K562 (cell line): ENCODE results near the gene CASP6. TPM values are rescaled to one million over a fixed set of nuclear protein-coding genes. Genes with fewer than 3 reads are reported as not detected.

Experiments used
- ATAC-seq: fragments of 200-7000 bp; cut with Tn5 transposase; 3 replicates; pipeline ENCODE4 v1.9.1; 2020; ENCODE audit warnings: moderate library complexity
- BruUV-seq: library from RNA; stranded (reverse); fragments of 400-500 nt; replicated peaks from 2 replicates; lab custom pipeline; 2021; lab: Mats Ljungman, UMichigan
- CTCF ChIA-PET: fragments of 300-600 bp; formaldehyde crosslinking; extraction: SDS; loops from one replicate; lab custom pipeline; 2021; ENCODE audit warnings: low intra/inter-chr PET ratio; lab: Yijun Ruan, JAX
- POLR2A ChIA-PET: fragments of 300-600, 350-650 bp; sonication (Branson Sonifier 250); formaldehyde crosslinking; extraction: SDS; loops from one replicate; lab custom pipeline; 2021; ENCODE audit warnings: antibody characterized with exemption, inconsistent platforms; lab: Yijun Ruan, JAX
- DNase-seq, 4 experiments: peaks; one replicate each; pipeline versions ENCODE4 v3.0.0 to v3.0.0-alpha.2; 2011 to 2018; ENCODE audit warnings: low spot score in 3 of 4, mixed read lengths in 3 of 4; ENCODE audit errors: extremely low read depth in 1 of 4
- FAIRE-seq: peaks from 2 replicates; lab custom pipeline; 2011; peaks lifted over from hg19 to GRCh38; lab: Jason Lieb, UNC
- H2AFZ ChIP-seq: 2 replicates; pipeline ENCODE4 v1.6.0; 2011; ENCODE audit warnings: low read depth, low read length, control low read depth, inconsistent platforms
- H3K27ac ChIP-seq: fragments of 200-600 bp; 3 replicates; pipeline ENCODE4 v1.8.0; 2011; ENCODE audit warnings: low read depth, mild to moderate bottlenecking, control low read depth, inconsistent platforms, low read length, moderate library complexity, mixed read lengths; ENCODE audit errors: extremely low read depth
- H3K27me3 ChIP-seq, 2 experiments: fragments of 300-600 bp in 1 of 2; 2 replicates in 1 of 2; 3 replicates in 1 of 2; pipeline versions ENCODE4 v1.6.0 to v1.8.0; 2011; ENCODE audit warnings: inconsistent platforms in 2 of 2, low read length in 2 of 2, mild to moderate bottlenecking in 1 of 2, mixed read lengths in 1 of 2, moderate library complexity in 1 of 2; ENCODE audit not compliant: control insufficient read depth in 2 of 2, insufficient read depth in 2 of 2
- H3K36me3 ChIP-seq: fragments of 300-600 bp; 3 replicates; pipeline ENCODE4 v1.8.0; 2011; ENCODE audit warnings: mild to moderate bottlenecking, low read length, inconsistent platforms; ENCODE audit not compliant: control insufficient read depth, insufficient read depth
- H3K4me1 ChIP-seq, 2 experiments: fragments of 200-600 bp in 1 of 2; replicated peaks in 1 of 2; 2 replicates in 1 of 2; 3 replicates in 1 of 2; pipeline versions ENCODE4 v1.5.1 to v1.8.0; 2011; ENCODE audit warnings: inconsistent platforms in 2 of 2, low read length in 2 of 2, mild to moderate bottlenecking in 1 of 2, mixed read lengths in 1 of 2, moderate library complexity in 1 of 2; ENCODE audit not compliant: control insufficient read depth in 2 of 2, insufficient read depth in 2 of 2
- H3K4me2 ChIP-seq: 2 replicates; pipeline ENCODE4 v1.6.1; 2011; ENCODE audit warnings: low read length, control low read depth, inconsistent platforms, mixed read lengths; ENCODE audit not compliant: insufficient read depth
- H3K4me3 ChIP-seq: fragments of 200-600 bp; sonication (generic), shearing (Covaris generic); 2 replicates; pipeline ENCODE4 v1.5.1; 2016; ENCODE audit warnings: control low read depth, inconsistent platforms
- H3K79me2 ChIP-seq: fragments of 200-600 bp; 3 replicates; pipeline ENCODE4 v1.8.0; 2011; ENCODE audit warnings: low read length, inconsistent platforms; ENCODE audit not compliant: control insufficient read depth, insufficient read depth
- H3K9ac ChIP-seq, 2 experiments: 2 replicates each; pipeline versions ENCODE4 v1.6.0 to v1.6.1; 2011; ENCODE audit warnings: low read depth in 2 of 2, low read length in 2 of 2, control low read depth in 1 of 2, inconsistent platforms in 1 of 2, mild to moderate bottlenecking in 1 of 2, mixed read lengths in 1 of 2; ENCODE audit not compliant: insufficient read depth in 1 of 2
- H3K9me1 ChIP-seq: one replicate; pipeline ENCODE4 v1.6.0; 2011; ENCODE audit warnings: inconsistent platforms, mild to moderate bottlenecking, low read length, moderate library complexity; ENCODE audit not compliant: control insufficient read depth, insufficient read depth
- H3K9me3 ChIP-seq: replicated peaks from 2 replicates; pipeline ENCODE4 v1.5.1; 2011; ENCODE audit warnings: low read depth, low read length, inconsistent platforms; ENCODE audit not compliant: control insufficient read depth, insufficient read depth
- H4K20me1 ChIP-seq: replicated peaks from 2 replicates; pipeline ENCODE4 v1.6.1; 2011; ENCODE audit warnings: low read length, inconsistent platforms, mixed read lengths; ENCODE audit not compliant: control insufficient read depth, insufficient read depth
- ELF1 ChIP-seq: fragments of 200-800 bp; sonication (Bioruptor generic); IDR thresholded peaks from 2 replicates; pipeline ENCODE4 v1.6.1; 2016; ENCODE audit warnings: missing genetic modification characterization, missing compliant biosample characterization
- FOXP1 ChIP-seq: sonication (generic); formaldehyde crosslinking; IDR thresholded peaks from 2 replicates; pipeline ENCODE4 v1.8.0; 2022; ENCODE audit warnings: mild to moderate bottlenecking, missing genetic modification reagents
- GATAD2B ChIP-seq: fragments of 450-650 bp; IDR thresholded peaks from 2 replicates; pipeline ENCODE4 v1.6.1; 2017; ENCODE audit warnings: mild to moderate bottlenecking, borderline replicate concordance
- SMAD2 ChIP-seq: fragments of 150-350 bp; IDR thresholded peaks from 2 replicates; pipeline ENCODE4 v1.6.1; 2014; ENCODE audit warnings: low read depth, mild to moderate bottlenecking, low read length
- WGBS: fragments of 100-300 bp; shearing (Covaris generic); methylation state at CpG from one replicate; pipeline ENCODE4 v1.1.6; 2016; ENCODE audit warnings: low coverage, mixed read lengths; ENCODE audit not compliant: insufficient coverage; ENCODE audit errors: missing lambda C conversion rate; 5-methylcytosine and 5-hydroxymethylcytosine counted together
- in situ Hi-C: fragments of 300-500 bp; cut with MboI; formaldehyde crosslinking; loops from 4 replicates; pipeline ENCODE4 v1.15.0; 2018; ENCODE audit warnings: inconsistent platforms, mixed read lengths
- intact Hi-C: fragments of 100-400 bp; cut with micrococcal nuclease; formaldehyde crosslinking; loops from 2 replicates; pipeline ENCODE4 v1.14.2; 2022
- polyA plus RNA-seq, 8 experiments: library from polyadenylated mRNA; depleted of rRNA in 4 of 8; stranded (reverse) in 5 of 8; unstranded in 3 of 8; fragments of >200 nt; fragmentation: Nextera tagmentation in 2 of 8; fragmentation: Illumina TruSeq in 1 of 8; extraction: Ambion mirVana in 2 of 8; extraction: Trizol in 1 of 8; gene quantifications; 2 replicates each; pipeline versions ENCODE4 v1.2.1 to v1.2.3, GENCODE V29; 2011 to 2014; ENCODE audit warnings: inconsistent platforms in 1 of 8, missing spikeins in 1 of 8
- total RNA-seq, 7 experiments: library from RNA; depleted of rRNA in 6 of 7; stranded (reverse); fragments of >200 nt in 6 of 7; fragmentation: Illumina TruSeq in 2 of 7; extraction: Trizol in 2 of 7; gene quantifications; 2 replicates each; pipeline versions ENCODE4 v1.2.1 to v1.2.3, GENCODE V29; 2011 to 2021; ENCODE audit warnings: low replicate concordance in 1 of 7
- TF ChIP-seq, protein P1 (sequence below): sonication (generic); formaldehyde crosslinking; IDR thresholded peaks from 2 replicates; pipeline ENCODE4 v1.8.0; 2022; ENCODE audit warnings: mild to moderate bottlenecking, missing genetic modification reagents
- TF ChIP-seq, protein P2 (sequence below): IDR thresholded peaks from 2 replicates; pipeline ENCODE4 v1.6.1; 2011; ENCODE audit warnings: borderline replicate concordance, low read depth, mild to moderate bottlenecking, moderate library complexity, low read length; ENCODE audit not compliant: insufficient read depth, poor library complexity, severe bottlenecking
- TF ChIP-seq, protein P3 (sequence below): fragments of 250-450 bp; sonication (Bioruptor Pico); IDR thresholded peaks from 2 replicates; pipeline ENCODE4 v1.5.0; 2021

The CASP6 gene
- total and polyA plus RNA-seq, 9 of the 15 experiments (the other 6 are each of a cell fraction or from before 2014, with no cell fraction given): 20.8 to 72.7 (median 39.1) TPM

DNA sequence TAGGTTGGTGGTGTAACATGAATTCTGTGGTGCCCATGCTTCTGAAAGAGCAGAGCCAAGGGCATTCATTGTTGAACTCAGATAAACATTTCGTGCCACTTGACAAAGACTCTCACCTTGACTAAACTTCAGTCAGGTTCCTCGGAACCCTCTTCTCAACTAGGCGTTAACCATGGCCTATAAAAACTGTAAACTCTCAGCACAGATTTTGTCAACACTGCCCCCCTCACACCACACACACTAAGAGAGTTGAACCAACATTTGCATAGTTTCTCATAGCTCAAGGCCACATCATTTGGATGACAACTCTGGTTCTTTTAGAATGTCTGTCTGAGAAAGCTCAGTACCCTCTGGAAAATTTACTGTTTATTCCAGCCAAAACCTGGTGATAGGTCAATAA is 28.1 kb downstream of the CASP6 start:
- Histone ChIP-seq H3K36me3 (no peaks in the 10 kb centered on the region), H3K9me1 (no peaks in the 10 kb centered on the region), H3K27ac (no peak overlapping the region), H3K4me1 (no peaks in the 10 kb centered on the region), H3K79me2 (no peaks in the 10 kb centered on the region), H3K27me3 (no peaks in the 10 kb centered on the region), H4K20me1 (no peaks in the 10 kb centered on the region), H2AFZ (no peak overlapping the region), H3K9me3 (peaks cover 2% of the 10 kb centered on the region; the same call in 1 of the 2 replicates), H3K4me2 (no peak overlapping the region), H3K9ac (no peak overlapping the region), H3K4me3 (no peak overlapping the region)
- ChIA-PET CTCF (no interaction called here), POLR2A (no interaction called here)
- ATAC-seq (no peak), FAIRE-seq (no peak), DNase-seq (no peak)
- in situ Hi-C loops: no loop called here
- WGBS: 10% methylated on average over 3 of the region's 3 CpGs
- TF ChIP-seq ELF1 (tag): no peak
- TF ChIP-seq FOXP1: no peak
- no peak for TF ChIP-seq SMAD2
- TF ChIP-seq, protein P1, sequence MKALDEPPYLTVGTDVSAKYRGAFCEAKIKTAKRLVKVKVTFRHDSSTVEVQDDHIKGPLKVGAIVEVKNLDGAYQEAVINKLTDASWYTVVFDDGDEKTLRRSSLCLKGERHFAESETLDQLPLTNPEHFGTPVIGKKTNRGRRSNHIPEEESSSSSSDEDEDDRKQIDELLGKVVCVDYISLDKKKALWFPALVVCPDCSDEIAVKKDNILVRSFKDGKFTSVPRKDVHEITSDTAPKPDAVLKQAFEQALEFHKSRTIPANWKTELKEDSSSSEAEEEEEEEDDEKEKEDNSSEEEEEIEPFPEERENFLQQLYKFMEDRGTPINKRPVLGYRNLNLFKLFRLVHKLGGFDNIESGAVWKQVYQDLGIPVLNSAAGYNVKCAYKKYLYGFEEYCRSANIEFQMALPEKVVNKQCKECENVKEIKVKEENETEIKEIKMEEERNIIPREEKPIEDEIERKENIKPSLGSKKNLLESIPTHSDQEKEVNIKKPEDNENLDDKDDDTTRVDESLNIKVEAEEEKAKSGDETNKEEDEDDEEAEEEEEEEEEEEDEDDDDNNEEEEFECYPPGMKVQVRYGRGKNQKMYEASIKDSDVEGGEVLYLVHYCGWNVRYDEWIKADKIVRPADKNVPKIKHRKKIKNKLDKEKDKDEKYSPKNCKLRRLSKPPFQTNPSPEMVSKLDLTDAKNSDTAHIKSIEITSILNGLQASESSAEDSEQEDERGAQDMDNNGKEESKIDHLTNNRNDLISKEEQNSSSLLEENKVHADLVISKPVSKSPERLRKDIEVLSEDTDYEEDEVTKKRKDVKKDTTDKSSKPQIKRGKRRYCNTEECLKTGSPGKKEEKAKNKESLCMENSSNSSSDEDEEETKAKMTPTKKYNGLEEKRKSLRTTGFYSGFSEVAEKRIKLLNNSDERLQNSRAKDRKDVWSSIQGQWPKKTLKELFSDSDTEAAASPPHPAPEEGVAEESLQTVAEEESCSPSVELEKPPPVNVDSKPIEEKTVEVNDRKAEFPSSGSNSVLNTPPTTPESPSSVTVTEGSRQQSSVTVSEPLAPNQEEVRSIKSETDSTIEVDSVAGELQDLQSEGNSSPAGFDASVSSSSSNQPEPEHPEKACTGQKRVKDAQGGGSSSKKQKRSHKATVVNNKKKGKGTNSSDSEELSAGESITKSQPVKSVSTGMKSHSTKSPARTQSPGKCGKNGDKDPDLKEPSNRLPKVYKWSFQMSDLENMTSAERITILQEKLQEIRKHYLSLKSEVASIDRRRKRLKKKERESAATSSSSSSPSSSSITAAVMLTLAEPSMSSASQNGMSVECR (CRISPR knock-in tag): no peak
- TF ChIP-seq, protein P2, sequence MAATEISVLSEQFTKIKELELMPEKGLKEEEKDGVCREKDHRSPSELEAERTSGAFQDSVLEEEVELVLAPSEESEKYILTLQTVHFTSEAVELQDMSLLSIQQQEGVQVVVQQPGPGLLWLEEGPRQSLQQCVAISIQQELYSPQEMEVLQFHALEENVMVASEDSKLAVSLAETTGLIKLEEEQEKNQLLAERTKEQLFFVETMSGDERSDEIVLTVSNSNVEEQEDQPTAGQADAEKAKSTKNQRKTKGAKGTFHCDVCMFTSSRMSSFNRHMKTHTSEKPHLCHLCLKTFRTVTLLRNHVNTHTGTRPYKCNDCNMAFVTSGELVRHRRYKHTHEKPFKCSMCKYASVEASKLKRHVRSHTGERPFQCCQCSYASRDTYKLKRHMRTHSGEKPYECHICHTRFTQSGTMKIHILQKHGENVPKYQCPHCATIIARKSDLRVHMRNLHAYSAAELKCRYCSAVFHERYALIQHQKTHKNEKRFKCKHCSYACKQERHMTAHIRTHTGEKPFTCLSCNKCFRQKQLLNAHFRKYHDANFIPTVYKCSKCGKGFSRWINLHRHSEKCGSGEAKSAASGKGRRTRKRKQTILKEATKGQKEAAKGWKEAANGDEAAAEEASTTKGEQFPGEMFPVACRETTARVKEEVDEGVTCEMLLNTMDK: no peak
- no peak for TF ChIP-seq GATAD2B
- TF ChIP-seq, protein P3, sequence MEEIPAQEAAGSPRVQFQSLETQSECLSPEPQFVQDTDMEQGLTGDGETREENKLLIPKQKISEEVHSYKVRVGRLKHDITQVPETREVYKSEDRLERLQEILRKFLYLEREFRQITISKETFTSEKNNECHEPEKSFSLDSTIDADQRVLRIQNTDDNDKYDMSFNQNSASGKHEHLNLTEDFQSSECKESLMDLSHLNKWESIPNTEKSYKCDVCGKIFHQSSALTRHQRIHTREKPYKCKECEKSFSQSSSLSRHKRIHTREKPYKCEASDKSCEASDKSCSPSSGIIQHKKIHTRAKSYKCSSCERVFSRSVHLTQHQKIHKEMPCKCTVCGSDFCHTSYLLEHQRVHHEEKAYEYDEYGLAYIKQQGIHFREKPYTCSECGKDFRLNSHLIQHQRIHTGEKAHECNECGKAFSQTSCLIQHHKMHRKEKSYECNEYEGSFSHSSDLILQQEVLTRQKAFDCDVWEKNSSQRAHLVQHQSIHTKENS (CRISPR knock-in tag): no peak
- intact Hi-C loops: no loop called here
- BruUV-seq: no TSS peak
